Measurements from ENCODE around the gene ANKRD9.

Gene ANKRD9

GRCh38 chr14:102496958-102497744 lies 12.4 kb downstream of the ANKRD9 start:
- H3K9me3 ChIP-seq (ENCODE audit: control insufficient read depth in 2 of 2, low read length in 2 of 2) = no peaks in the 10 kb centered on the region
- H3K4me3 ChIP-seq (ENCODE audit: low read length in 2 of 2) = no peak overlapping the region
- no peak overlapping the region for H3K27ac ChIP-seq (ENCODE audit: low read depth in 2 of 2, low read length in 2 of 2)
- no peak overlapping the region for H3K9ac ChIP-seq (ENCODE audit: low read depth in 1 of 2, low read length in 2 of 2)
- peaks cover 0 to 7% of the 10 kb centered on the region in 2 donors for H3K4me1 ChIP-seq (ENCODE audit: control insufficient read depth in 2 of 2, insufficient read depth in 2 of 2, low read length in 2 of 2)
- H3K36me3 ChIP-seq (ENCODE audit: control insufficient read depth in 2 of 2, insufficient read depth in 2 of 2, low read length in 2 of 2) = peaks cover 6 to 13% of the 10 kb centered on the region in 2 donors
- no peaks in the 10 kb centered on the region for H3K27me3 ChIP-seq (ENCODE audit: control insufficient read depth in 2 of 2, insufficient read depth in 2 of 2, low read length in 2 of 2)

- H3K4me1 ChIP-seq (ENCODE audit: control insufficient read depth in 2 of 2, insufficient read depth in 2 of 2, low read length in 2 of 2) = peaks cover 0 to 7% of the 10 kb centered on the region in 2 donors
- no peak overlapping the region for H3K4me3 ChIP-seq (ENCODE audit: low read length in 2 of 2)
- no peak overlapping the region for H3K27ac ChIP-seq (ENCODE audit: low read depth in 2 of 2, low read length in 2 of 2)
- H3K27me3 ChIP-seq (ENCODE audit: control insufficient read depth in 2 of 2, insufficient read depth in 2 of 2, low read length in 2 of 2) = no peaks in the 10 kb centered on the region
- no peak overlapping the region for H3K9ac ChIP-seq (ENCODE audit: low read depth in 1 of 2, low read length in 2 of 2)
- H3K36me3 ChIP-seq (ENCODE audit: control insufficient read depth in 2 of 2, insufficient read depth in 2 of 2, low read length in 2 of 2) = peaks cover 6 to 13% of the 10 kb centered on the region in 2 donors
- no peaks in the 10 kb centered on the region for H3K9me3 ChIP-seq (ENCODE audit: control insufficient read depth in 2 of 2, low read length in 2 of 2)
Observed at GRCh38 chr14:102496331-102496691, 13.3 kb downstream of the ANKRD9 start.

- Histone ChIP-seq H3K9ac (ENCODE audit: low read depth in 1 of 2, low read length in 2 of 2) (no peak overlapping the region), H3K27me3 (ENCODE audit: control insufficient read depth in 2 of 2, insufficient read depth in 2 of 2, low read length in 2 of 2) (no peaks in the 10 kb centered on the region), H3K4me3 (ENCODE audit: low read length in 2 of 2) (no peak overlapping the region), H3K4me1 (ENCODE audit: control insufficient read depth in 2 of 2, insufficient read depth in 2 of 2, low read length in 2 of 2) (peaks cover 0 to 7% of the 10 kb centered on the region in 2 donors), H3K9me3 (ENCODE audit: control insufficient read depth in 2 of 2, low read length in 2 of 2) (no peaks in the 10 kb centered on the region), H3K27ac (ENCODE audit: low read depth in 2 of 2, low read length in 2 of 2) (no peak overlapping the region), H3K36me3 (ENCODE audit: control insufficient read depth in 2 of 2, insufficient read depth in 2 of 2, low read length in 2 of 2) (peaks cover 6 to 13% of the 10 kb centered on the region in 2 donors)
Observed at GRCh38 chr14:102495491-102496330, 13.9 kb downstream of the ANKRD9 start.

- Histone ChIP-seq H3K9ac (ENCODE audit: low read depth in 1 of 2, low read length in 2 of 2) (no peak overlapping the region), H3K36me3 (ENCODE audit: control insufficient read depth in 2 of 2, insufficient read depth in 2 of 2, low read length in 2 of 2) (peaks cover 2 to 6% of the 10 kb centered on the region in 2 donors), H3K4me1 (ENCODE audit: control insufficient read depth in 2 of 2, insufficient read depth in 2 of 2, low read length in 2 of 2) (peaks cover 0 to 7% of the 10 kb centered on the region in 2 donors), H3K9me3 (ENCODE audit: control insufficient read depth in 2 of 2, low read length in 2 of 2) (no peaks in the 10 kb centered on the region), H3K4me3 (ENCODE audit: low read length in 2 of 2) (no peak overlapping the region), H3K27me3 (ENCODE audit: control insufficient read depth in 2 of 2, insufficient read depth in 2 of 2, low read length in 2 of 2) (no peaks in the 10 kb centered on the region), H3K27ac (ENCODE audit: low read depth in 2 of 2, low read length in 2 of 2) (no peak overlapping the region)
Observed at GRCh38 chr14:102493585-102493984, 16.0 kb downstream of the ANKRD9 start.

- no peak overlapping the region for H3K4me3 ChIP-seq (ENCODE audit: low read length in 2 of 2)
- no peak overlapping the region for H3K27ac ChIP-seq (ENCODE audit: low read depth in 2 of 2, low read length in 2 of 2)
- peaks cover 0 to 6% of the 10 kb centered on the region in 2 donors for H3K4me1 ChIP-seq (ENCODE audit: control insufficient read depth in 2 of 2, insufficient read depth in 2 of 2, low read length in 2 of 2)
- H3K9me3 ChIP-seq (ENCODE audit: control insufficient read depth in 2 of 2, low read length in 2 of 2) = no peaks in the 10 kb centered on the region
- no peak overlapping the region for H3K9ac ChIP-seq (ENCODE audit: low read depth in 1 of 2, low read length in 2 of 2)
- peaks cover 0 to under 1% of the 10 kb centered on the region in 2 donors for H3K36me3 ChIP-seq (ENCODE audit: control insufficient read depth in 2 of 2, insufficient read depth in 2 of 2, low read length in 2 of 2)
- no peaks in the 10 kb centered on the region for H3K27me3 ChIP-seq (ENCODE audit: control insufficient read depth in 2 of 2, insufficient read depth in 2 of 2, low read length in 2 of 2)
Observed at GRCh38 chr14:102493096-102493495, 16.5 kb downstream of the ANKRD9 start.

- Histone ChIP-seq H3K9me3 (ENCODE audit: control insufficient read depth in 2 of 2, low read length in 2 of 2) (no peaks in the 10 kb centered on the region), H3K36me3 (ENCODE audit: control insufficient read depth in 2 of 2, insufficient read depth in 2 of 2, low read length in 2 of 2) (no peaks in the 10 kb centered on the region)
Observed at GRCh38 chr14:102492531-102492910, 17.1 kb downstream of the ANKRD9 start.

GRCh38 chr14:102491786-102492530 lies 17.6 kb downstream of the ANKRD9 start:
- Histone ChIP-seq H3K27me3 (ENCODE audit: control insufficient read depth in 2 of 2, insufficient read depth in 2 of 2, low read length in 2 of 2) (no peaks in the 10 kb centered on the region), H3K4me3 (ENCODE audit: low read length in 2 of 2) (no peak overlapping the region), H3K9me3 (ENCODE audit: control insufficient read depth in 2 of 2, low read length in 2 of 2) (no peaks in the 10 kb centered on the region), H3K4me1 (ENCODE audit: control insufficient read depth in 2 of 2, insufficient read depth in 2 of 2, low read length in 2 of 2) (no peaks in the 10 kb centered on the region), H3K27ac (ENCODE audit: low read depth in 2 of 2, low read length in 2 of 2) (no peak overlapping the region), H3K36me3 (ENCODE audit: control insufficient read depth in 2 of 2, insufficient read depth in 2 of 2, low read length in 2 of 2) (no peaks in the 10 kb centered on the region), H3K9ac (ENCODE audit: low read depth in 1 of 2, low read length in 2 of 2) (no peak overlapping the region)

More at GRCh38 chr14:102492531-102492910, 17.1 kb downstream of the ANKRD9 start:
- Histone ChIP-seq H3K27me3 (ENCODE audit: control insufficient read depth in 2 of 2, insufficient read depth in 2 of 2, low read length in 2 of 2) (no peaks in the 10 kb centered on the region), H3K4me3 (ENCODE audit: low read length in 2 of 2) (no peak overlapping the region), H3K27ac (ENCODE audit: low read depth in 2 of 2, low read length in 2 of 2) (no peak overlapping the region), H3K9ac (ENCODE audit: low read depth in 1 of 2, low read length in 2 of 2) (no peak overlapping the region), H3K4me1 (ENCODE audit: control insufficient read depth in 2 of 2, insufficient read depth in 2 of 2, low read length in 2 of 2) (peaks cover 0 to under 1% of the 10 kb centered on the region in 2 donors)

- Histone ChIP-seq H3K4me3 (ENCODE audit: low read length in 2 of 2) (no peak overlapping the region), H3K27ac (ENCODE audit: low read depth in 2 of 2, low read length in 2 of 2) (no peak overlapping the region), H3K36me3 (ENCODE audit: control insufficient read depth in 2 of 2, insufficient read depth in 2 of 2, low read length in 2 of 2) (no peaks in the 10 kb centered on the region), H3K9me3 (ENCODE audit: control insufficient read depth in 2 of 2, low read length in 2 of 2) (no peaks in the 10 kb centered on the region), H3K9ac (ENCODE audit: low read depth in 1 of 2, low read length in 2 of 2) (no peak overlapping the region), H3K27me3 (ENCODE audit: control insufficient read depth in 2 of 2, insufficient read depth in 2 of 2, low read length in 2 of 2) (no peaks in the 10 kb centered on the region), H3K4me1 (ENCODE audit: control insufficient read depth in 2 of 2, insufficient read depth in 2 of 2, low read length in 2 of 2) (no peaks in the 10 kb centered on the region)
Observed at GRCh38 chr14:102491366-102491765, 18.2 kb downstream of the ANKRD9 start.

GRCh38 chr14:102490456-102490855 lies 19.1 kb downstream of the ANKRD9 start:
- Histone ChIP-seq H3K4me3 (ENCODE audit: low read length in 2 of 2) (no peak overlapping the region), H3K27ac (ENCODE audit: low read depth in 2 of 2, low read length in 2 of 2) (no peak overlapping the region)

GRCh38 chr14:102487204-102487577 lies 22.4 kb downstream of the ANKRD9 start:
- Histone ChIP-seq H3K27ac (ENCODE audit: low read depth in 2 of 2, low read length in 2 of 2) (no peak overlapping the region), H3K9ac (ENCODE audit: low read depth in 1 of 2, low read length in 2 of 2) (no peak overlapping the region), H3K36me3 (ENCODE audit: control insufficient read depth in 2 of 2, insufficient read depth in 2 of 2, low read length in 2 of 2) (peaks cover 0 to 4% of the 10 kb centered on the region in 2 donors), H3K4me1 (ENCODE audit: control insufficient read depth in 2 of 2, insufficient read depth in 2 of 2, low read length in 2 of 2) (no peaks in the 10 kb centered on the region), H3K9me3 (ENCODE audit: control insufficient read depth in 2 of 2, low read length in 2 of 2) (no peaks in the 10 kb centered on the region), H3K27me3 (ENCODE audit: control insufficient read depth in 2 of 2, insufficient read depth in 2 of 2, low read length in 2 of 2) (no peaks in the 10 kb centered on the region), H3K4me3 (ENCODE audit: low read length in 2 of 2) (no peak overlapping the region)

More at GRCh38 chr14:102490456-102490855, 19.1 kb downstream of the ANKRD9 start:
- H3K9ac ChIP-seq (ENCODE audit: low read depth in 1 of 2, low read length in 2 of 2) = no peak overlapping the region
- no peaks in the 10 kb centered on the region for H3K27me3 ChIP-seq (ENCODE audit: control insufficient read depth in 2 of 2, insufficient read depth in 2 of 2, low read length in 2 of 2)
- H3K9me3 ChIP-seq (ENCODE audit: control insufficient read depth in 2 of 2, low read length in 2 of 2) = no peaks in the 10 kb centered on the region
- no peaks in the 10 kb centered on the region for H3K4me1 ChIP-seq (ENCODE audit: control insufficient read depth in 2 of 2, insufficient read depth in 2 of 2, low read length in 2 of 2)
- no peaks in the 10 kb centered on the region for H3K36me3 ChIP-seq (ENCODE audit: control insufficient read depth in 2 of 2, insufficient read depth in 2 of 2, low read length in 2 of 2)
